ENCODE measurements around the gene HSPA8.
"Not testable (repeated sequence)": the region's sequence is repeated elsewhere in the genome, so short reads cannot be mapped to it uniquely, and the experiment has no call there.

Gene HSPA8

GRCh38 chr11:123069908-123070821 is 8.2 kb upstream of the HSPA8 start:
- no peak for DNase-seq

DNA sequence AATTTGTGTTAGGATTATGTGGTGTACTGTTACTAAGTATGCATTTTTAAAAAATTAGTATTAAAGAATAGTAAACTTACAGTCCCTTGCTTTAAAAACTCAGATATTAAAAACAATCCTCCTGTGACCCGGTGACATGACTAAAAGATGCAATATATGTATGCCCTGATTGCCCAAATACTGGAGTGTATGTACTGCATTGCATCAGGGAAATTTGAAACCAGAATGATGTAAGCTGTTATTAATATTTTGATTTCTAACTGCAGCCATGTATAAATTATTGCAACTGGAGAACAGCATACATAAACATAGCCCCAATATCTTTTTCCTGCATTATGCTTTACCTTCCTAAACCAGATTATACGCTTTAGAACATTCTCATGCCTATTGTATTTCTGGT is 3.7 kb upstream of the HSPA8 start:
- peak; percentile 38 for DNase-seq

- no peak for DNase-seq
Observed at GRCh38 chr11:123063826-123064657, 2.1 kb upstream of the HSPA8 start.

- peak; percentile 30 for DNase-seq
Observed at GRCh38 chr11:123062892-123063825, 1.2 kb upstream of the HSPA8 start.

GRCh38 chr11:123062158-123062891 is 389 bp upstream of the HSPA8 start:
- peak; percentile 96 for DNase-seq

DNA sequence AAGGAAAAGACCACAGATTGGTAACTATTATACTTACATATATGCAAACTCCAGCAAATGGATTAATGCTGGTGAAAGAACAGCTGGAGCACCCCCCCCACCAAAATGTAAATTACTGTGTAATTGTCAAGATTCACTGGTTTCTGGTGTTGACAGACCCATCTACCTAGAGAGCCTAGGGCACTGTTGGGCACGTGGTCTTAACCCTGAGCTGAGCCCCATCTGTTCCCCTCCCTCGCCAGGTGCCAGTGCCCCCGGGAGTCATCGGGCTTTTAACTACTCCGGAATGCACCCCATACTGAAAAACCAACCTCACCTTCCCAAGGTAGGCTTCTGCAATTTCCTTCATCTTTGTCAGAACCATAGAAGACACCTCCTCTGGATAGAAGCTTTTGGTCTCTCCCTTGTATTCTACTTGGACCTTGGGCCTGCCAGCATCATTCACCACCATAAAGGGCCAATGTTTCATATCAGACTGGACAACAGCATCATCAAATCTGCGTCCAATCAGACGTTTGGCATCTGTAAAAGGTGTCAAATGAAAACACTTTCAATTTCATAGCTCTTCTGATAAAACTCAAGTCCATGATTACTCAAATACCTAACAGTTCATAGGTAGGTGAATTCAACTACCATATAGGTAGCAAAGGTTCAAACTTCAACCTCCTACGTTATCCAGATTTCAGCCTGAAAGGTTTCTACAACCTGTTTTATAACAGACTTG is 1.5 kb downstream of the HSPA8 start:
- peak; percentile 10 for DNase-seq

- not testable (repeated sequence) for DNase-seq
Observed at GRCh38 chr11:123059041-123059920, 2.7 kb downstream of the HSPA8 start.

DNA sequence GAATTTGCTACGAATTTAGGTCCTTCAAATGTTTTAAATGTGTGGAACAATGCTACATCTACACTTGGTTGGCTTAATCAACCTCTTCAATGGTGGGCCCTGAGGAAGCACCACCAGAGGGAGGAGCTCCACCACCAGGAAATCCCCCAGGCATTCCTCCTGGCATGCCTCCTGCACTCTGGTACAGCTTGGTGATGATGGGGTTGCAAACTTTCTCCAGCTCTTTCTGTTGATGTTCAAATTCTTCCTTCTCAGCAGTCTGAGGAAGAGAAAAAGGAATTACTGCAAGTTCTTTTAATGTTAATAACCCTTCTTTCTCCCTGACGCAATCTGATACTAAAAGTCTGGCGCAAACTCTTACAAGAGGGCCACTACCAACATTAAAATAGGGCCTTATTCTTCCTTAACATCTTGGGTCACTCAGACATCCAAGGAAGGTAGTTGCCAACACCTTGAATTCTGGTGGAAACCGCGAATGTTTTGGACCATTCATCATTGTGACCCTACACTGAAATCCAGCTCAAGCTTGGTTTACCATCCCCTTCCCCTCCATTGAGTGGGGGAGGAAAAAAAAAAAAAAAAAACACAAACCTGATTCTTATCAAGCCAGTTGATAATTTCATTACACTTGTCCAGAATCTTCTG is 4.2 kb downstream of the HSPA8 start:
- no peak for DNase-seq

DNA sequence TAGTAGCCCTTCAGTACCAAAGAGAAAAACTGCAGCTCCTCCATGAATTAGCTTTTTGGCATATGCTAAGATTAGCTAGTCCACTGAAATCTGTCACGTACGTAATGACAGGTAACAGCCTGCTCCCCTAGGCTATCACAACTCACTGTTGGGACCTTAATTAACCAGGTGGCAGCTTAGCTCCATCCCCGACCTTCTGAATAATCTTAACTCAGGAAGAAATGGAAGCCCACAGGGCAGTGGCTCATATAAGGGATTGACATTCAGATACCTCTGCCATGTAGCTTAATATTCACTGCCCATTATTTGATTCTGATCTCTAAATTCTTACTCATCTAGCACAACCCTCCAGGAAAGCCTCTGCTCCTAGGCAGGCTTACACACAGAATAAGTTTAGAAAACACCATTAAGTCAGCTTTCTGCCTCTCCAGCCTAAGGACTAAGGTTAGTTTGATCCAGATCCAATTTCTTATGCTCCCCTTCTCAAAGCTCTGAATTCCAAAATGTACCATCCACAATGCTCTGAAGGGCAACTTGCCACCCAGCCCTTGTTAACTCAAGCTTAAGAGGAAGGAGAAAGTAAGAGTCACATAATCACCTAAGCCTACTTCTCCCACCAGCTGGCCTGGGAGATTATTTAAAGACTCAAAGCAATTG is 5.0 kb downstream of the HSPA8 start:
- no peak for DNase-seq

- DNase-seq: no peak
Observed at GRCh38 chr11:123055191-123055901, 6.6 kb downstream of the HSPA8 start.

DNA sequence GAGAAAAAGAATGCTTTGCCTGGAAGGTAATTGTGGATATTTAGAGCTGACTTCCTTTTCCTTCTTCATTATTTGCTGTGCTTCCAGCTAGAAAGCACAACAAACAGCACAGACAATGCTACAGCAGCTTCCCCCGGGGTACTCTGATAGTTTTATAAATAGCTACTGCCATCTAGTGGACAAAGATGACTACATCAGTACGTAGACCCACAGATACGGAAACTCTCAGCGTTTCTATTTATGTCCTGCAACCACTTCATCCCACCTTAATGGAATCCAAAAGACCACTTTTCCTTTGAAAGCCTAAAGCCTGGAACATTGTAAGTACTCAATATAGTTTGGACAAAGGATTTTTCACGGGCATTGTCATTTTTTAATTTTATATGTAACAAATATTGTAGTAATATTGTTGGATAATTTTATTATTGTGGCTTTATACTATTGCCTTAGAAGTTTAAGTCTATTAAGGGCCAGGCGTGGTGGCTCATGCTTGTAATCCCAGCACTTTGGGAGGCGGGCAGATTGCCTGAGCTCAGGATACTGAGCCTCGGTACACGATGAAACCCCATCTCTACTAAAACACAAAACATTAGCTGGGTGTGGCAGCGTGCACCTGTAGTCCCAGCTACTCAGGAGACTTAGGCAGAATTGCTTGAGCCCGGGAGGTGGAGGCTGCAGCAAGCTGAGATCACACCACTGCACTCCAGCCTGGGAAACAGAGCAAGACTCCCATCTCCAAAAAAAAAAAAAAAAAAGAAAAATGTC is 7.5 kb downstream of the HSPA8 start:
- DNase-seq: peak; percentile 75

- no peak for DNase-seq
Observed at GRCh38 chr11:123052901-123053721, 8.8 kb downstream of the HSPA8 start.

GRCh38 chr11:123051634-123052033 is 10.3 kb downstream of the HSPA8 start:
- no peak for DNase-seq

DNA sequence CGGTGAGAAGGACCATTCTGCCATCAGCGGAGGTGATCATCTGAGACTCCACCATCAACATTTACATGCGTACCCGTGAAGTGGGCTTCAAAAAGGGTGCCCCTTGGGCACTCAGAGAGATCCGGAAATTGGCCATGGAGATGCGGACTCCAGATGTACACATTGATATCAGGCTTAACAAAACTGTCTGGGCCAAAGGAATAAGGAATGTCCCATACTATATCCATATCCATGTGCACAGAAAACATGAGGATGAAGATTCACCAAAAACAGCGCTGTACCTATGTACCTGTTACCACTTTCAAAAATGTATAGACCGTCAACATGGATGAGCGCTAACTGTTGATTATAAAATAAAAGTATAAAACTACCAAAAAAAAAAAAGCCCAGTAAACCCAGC is 10.8 kb downstream of the HSPA8 start:
- no peak for DNase-seq

DNA sequence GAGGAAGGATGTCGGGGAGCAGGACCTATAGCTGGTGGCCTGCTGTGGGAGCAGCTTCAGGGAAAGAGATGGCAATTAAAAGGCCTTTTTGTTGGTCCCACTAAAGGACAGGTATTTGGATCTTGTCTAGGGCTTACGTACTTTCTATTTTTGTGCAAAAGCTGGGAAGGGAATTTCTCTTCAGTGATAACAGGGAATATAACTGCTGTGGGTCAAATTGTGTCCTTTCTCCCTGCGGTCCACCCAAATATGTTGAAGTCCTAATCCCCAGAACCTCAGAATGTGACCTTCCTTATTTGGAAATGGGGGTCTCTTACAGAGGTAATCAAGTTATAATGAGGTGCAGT is 14.0 kb downstream of the HSPA8 start:
- DNase-seq: no peak

DNA sequence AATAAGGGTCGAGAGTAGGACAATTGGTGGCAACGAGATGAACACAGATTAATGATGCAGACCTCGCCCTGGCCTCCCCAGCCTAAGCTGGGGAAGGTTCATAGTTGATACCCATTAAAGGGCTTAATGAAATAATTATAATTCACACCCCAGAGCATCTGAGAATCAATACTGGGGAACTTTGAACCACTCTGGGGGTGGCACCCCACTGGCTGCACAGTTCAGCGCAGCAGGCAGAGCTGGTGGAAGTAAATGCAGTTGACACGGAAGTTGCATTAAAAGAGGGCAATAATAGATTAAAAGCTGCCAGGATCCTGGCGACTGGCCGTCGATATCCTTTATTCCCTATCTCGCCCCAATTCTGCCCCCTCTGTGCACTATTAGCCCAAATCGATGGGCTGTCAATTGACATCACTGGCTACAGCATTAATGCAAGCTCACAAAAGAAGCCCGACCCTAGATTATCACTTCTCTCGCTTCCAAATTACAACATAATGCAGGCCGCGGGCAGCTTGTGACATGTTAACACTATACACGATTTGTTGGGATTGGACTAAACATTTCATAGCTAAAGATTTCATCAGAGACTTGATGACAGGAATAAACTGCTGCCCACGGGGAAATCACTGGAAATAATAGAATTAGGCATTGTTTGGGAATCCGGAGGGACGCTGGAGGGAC is 14.5 kb downstream of the HSPA8 start:
- DNase-seq: no peak

All from NCI-H2171 treated with DMSO at 0.1 percent for 48 hours (cell line).